GM19193 (cell line): ENCODE data around the gene POMC.

Experiments
- POLR2A ChIP-seq: IDR thresholded peaks from 4 replicates; pipeline ENCODE4 v1.6.1; 2011; ENCODE audit not compliant: insufficient read depth, insufficient read length; ENCODE audit errors: extremely low read depth

The POMC gene

DNA sequence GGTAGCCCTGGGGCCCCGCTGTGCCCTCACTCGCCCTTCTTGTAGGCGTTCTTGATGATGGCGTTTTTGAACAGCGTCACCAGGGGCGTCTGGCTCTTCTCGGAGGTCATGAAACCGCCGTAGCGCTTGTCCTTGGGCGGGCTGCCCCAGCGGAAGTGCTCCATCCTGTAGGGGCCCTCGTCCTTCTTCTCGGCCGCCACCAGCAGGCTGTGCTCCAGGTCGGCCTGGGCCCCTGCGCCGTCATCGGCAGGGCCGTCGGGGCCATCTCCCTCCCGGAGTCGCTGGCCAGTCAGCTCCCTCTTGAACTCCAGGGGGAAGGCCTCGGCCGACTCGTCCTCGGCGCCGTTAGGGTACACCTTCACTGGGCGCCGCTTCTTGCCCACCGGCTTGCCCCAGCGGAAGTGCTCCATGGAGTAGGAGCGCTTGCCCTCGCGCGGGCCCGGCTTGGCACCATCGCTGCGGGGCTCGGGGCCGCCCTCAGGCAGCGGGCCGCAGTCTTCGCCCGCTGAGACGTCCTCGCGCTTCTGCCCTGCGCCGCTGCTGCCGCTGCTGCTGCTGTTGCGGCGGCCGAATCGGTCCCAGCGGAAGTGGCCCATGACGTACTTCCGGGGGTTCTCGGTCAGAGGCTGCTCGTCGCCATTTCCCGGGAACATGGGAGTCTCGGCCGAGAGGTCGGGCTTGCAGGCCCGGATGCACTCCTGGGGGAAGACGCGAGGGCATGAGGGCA, 7.2 kb downstream of the POMC start:
- TF ChIP-seq POLR2A, result peak; percentile 89

GRCh38 chr2:25160376-25160775, 8.0 kb downstream of the POMC start:
- no peak for TF ChIP-seq POLR2A

DNA sequence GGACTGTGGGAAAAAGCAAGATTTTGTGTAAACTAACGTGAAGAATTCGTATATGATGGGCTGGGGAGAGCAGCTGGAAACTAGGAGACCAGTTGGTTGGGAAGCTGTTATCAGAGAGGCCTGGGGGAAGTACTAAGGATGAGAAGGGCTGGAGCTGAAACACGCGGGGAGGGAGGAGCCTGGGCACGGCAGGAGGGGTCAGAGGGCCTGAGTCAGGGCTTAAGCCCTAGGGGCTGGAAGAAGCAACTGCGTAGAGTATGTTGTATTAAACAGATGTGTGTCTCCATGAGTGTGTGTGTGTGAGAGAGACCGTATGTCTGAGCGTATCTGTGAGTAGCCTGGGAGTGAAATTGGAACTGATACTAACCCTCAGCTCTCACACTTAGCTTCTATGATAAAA, 8.4 kb downstream of the POMC start:
- no peak for TF ChIP-seq POLR2A

DNA sequence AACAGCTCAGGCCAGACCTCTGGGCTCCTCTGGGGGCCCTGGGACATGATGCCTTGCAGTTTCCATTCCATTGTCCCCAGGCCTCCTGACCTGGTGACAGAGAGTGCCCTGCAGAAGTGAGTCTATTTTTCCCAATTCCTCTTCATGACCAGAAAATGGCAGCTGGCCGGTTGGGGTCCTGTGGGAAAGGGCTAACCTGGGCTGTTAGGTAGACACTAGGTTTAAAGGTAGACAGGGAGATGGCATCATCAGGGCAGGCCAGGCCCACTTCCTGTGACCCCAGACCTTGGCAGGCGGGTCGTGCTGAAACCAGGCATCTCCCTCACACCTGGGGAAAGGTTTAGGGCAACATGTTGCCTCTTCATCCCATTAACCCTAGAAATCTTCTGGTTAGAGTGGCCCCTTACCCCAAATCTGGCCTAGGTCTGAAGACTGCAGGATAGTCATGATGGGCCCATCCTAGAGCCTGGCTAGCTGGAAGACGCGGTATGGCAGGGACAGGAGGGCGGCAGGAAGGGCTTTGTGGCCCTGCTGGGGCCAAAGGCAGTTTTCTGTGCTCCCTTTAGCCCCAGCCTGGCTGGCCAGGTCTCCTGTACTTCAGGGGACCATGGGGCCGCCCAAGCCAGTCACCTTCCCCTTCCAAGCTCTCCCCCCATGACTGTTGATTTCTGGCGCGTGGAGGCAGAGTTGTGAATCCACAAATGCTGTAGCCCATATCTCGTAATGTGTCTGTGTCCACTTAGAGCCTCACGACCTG, 10.1 kb downstream of the POMC start:
- TF ChIP-seq POLR2A, result no peak

DNA sequence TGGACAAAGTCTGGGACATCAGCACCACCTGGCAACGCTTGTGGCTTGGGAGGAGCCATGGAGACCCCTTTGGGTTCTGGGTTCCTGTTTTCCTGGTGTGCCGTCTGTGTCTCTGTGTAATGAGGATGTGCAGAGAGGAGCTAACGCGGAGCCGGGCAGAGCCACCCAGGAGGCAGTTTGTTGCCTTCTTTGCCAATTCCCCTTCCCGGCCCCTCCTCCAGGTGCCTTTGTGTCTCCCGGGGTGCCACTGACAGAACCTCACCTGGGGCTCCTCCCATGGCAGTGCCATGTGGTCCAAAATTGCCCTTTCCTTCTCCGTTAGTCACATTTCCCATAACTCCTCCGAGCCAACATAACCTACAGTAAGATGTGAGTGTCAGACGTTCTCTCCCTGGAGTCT, 13.0 kb downstream of the POMC start:
- TF ChIP-seq POLR2A, result no peak

GRCh38 chr2:25151718-25152117, 16.7 kb downstream of the POMC start:
- no peak for TF ChIP-seq POLR2A

GRCh38 chr2:25149646-25150045, 18.7 kb downstream of the POMC start:
- TF ChIP-seq POLR2A, result no peak

- no peak for TF ChIP-seq POLR2A
These were observed 21.5 kb downstream of the POMC start for GRCh38 chr2:25146896-25147295.

- no peak for TF ChIP-seq POLR2A
These were observed 22.6 kb downstream of the POMC start for GRCh38 chr2:25145803-25146202.

- TF ChIP-seq POLR2A, result no peak
These were observed 27.3 kb downstream of the POMC start for GRCh38 chr2:25141120-25141519.

DNA sequence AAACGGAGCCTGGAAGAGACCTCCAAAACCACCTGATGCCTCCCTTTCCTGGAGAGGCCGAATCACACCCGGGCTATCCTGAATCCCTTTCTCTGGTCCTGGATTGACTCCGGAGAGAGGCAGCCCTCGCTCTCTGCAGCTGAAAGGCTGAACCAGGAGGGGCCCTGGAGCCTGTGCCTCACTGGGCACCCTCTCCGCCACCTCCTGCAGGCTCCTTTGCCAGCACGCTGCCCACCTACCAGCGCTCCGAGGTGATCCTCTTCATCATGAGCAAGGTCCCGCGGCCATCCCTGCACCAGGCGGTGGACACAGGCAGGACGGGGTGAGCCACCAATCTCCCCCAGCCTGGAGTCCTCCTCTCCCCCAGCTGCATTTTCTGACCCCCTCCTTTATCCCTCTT, 35.7 kb downstream of the POMC start:
- no peak for TF ChIP-seq POLR2A

- TF ChIP-seq POLR2A, result no peak
These were observed 36.1 kb downstream of the POMC start for GRCh38 chr2:25132299-25132635.

DNA sequence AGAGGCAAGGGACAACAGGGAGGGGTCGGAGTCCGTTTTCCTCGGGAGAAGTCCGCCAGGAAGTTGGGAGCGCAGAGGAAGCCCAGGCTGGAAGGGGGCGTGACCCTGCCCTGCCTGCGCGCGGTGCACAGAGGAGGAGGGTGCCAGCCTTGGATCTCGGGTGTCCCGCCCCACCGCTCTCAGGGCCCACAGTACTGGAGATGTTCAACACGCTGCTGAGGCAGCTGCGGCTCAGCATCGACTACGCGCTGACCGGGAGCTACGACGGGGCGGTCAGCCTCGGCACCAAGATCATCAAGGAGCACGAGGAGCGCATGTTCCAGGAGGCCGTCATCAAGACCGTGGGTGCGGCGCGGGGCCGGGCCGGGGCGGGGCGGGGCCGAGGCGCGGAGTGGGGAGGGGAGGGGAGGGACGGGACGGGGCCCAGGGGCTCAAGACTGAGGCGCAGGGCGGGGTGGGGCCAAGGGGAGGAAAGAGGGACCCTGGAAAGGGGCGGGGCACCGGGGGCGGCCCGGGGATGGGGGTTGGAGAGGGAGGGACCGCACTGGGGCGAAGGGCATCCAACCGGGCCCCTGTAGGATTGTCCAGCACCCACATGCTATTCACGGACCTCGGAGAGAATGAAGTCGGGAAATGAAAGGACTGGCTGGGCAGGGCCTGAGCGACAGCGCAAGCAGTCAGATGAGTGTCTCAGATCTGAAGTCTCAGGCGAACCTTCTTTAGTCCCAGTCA, 36.6 kb downstream of the POMC start:
- TF ChIP-seq POLR2A, result no peak

DNA sequence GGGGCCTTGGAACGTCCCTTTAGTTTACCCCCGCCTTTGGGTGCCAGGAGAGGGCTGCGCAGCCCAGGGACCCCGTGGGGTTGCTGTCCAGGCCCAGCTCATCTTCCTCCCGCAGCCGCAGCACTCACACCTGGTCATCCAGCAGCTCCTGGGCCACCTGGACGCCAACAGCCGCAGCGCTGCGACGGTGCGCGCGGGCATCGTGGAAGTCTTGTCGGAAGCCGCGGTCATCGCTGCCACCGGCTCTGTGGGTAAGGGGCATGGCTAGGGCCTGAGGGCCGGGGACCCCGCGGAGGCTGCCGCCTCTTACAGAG, 37.2 kb downstream of the POMC start:
- no peak for TF ChIP-seq POLR2A

GRCh38 chr2:25129901-25130520, 38.4 kb downstream of the POMC start:
- TF ChIP-seq POLR2A, result no peak
